ENCODE measurements around the gene ACP5.
"Not testable (repeated sequence)": the region's sequence is repeated elsewhere in the genome, so short reads cannot be mapped to it uniquely, and the experiment has no call there.

The ACP5 gene

GRCh38 chr19:11580116-11580515 lies 2.7 kb upstream of the ACP5 start:
- Histone ChIP-seq H3K4me1 (ENCODE audit: control insufficient read depth, insufficient read depth, low read length, poor library complexity, severe bottlenecking) (peaks cover 20% of the 10 kb centered on the region), H3K9me3 (ENCODE audit: control insufficient read depth, low read length) (no peaks in the 10 kb centered on the region), H3K27ac (ENCODE audit: insufficient read depth, low read length, poor library complexity, severe bottlenecking) (no peak overlapping the region), H3K27me3 (replicated peaks; ENCODE audit: control insufficient read depth, insufficient read depth, low read length, poor library complexity, severe bottlenecking) (no peaks in the 10 kb centered on the region), H3K4me3 (ENCODE audit: insufficient read depth, low read depth, low read length, poor library complexity, severe bottlenecking) (no peak overlapping the region), H3K36me3 (ENCODE audit: control insufficient read depth, insufficient read depth, low read length) (no peaks in the 10 kb centered on the region)
- DNase-seq: no peak

- H3K4me1 ChIP-seq (ENCODE audit: control insufficient read depth, insufficient read depth, low read length, poor library complexity, severe bottlenecking): peaks cover 20% of the 10 kb centered on the region
- H3K9me3 ChIP-seq (ENCODE audit: control insufficient read depth, low read length): no peaks in the 10 kb centered on the region
- H3K36me3 ChIP-seq (ENCODE audit: control insufficient read depth, insufficient read depth, low read length): no peaks in the 10 kb centered on the region
- peak overlapping the region; percentile 11 for H3K27ac ChIP-seq (ENCODE audit: insufficient read depth, low read length, poor library complexity, severe bottlenecking)
- DNase-seq: peak in 1 of 3 donors; percentile 18
- peak overlapping the region; percentile 68 for H3K4me3 ChIP-seq (ENCODE audit: insufficient read depth, low read depth, low read length, poor library complexity, severe bottlenecking)
- H3K27me3 ChIP-seq (replicated peaks; ENCODE audit: control insufficient read depth, insufficient read depth, low read length, poor library complexity, severe bottlenecking): no peaks in the 10 kb centered on the region
Observed at GRCh38 chr19:11578258-11579142, 1.1 kb upstream of the ACP5 start.

GRCh38 chr19:11576227-11576626 lies 1.2 kb downstream of the ACP5 start:
- H3K27ac ChIP-seq (ENCODE audit: insufficient read depth, low read length, poor library complexity, severe bottlenecking): no peak overlapping the region
- DNase-seq: no peak

GRCh38 chr19:11574689-11575088 lies 2.8 kb downstream of the ACP5 start:
- H3K36me3 ChIP-seq (ENCODE audit: control insufficient read depth, insufficient read depth, low read length): no peaks in the 10 kb centered on the region
- H3K4me1 ChIP-seq (ENCODE audit: control insufficient read depth, insufficient read depth, low read length, poor library complexity, severe bottlenecking): peaks cover 10% of the 10 kb centered on the region
- H3K9me3 ChIP-seq (ENCODE audit: control insufficient read depth, low read length): no peaks in the 10 kb centered on the region
- no peak overlapping the region for H3K27ac ChIP-seq (ENCODE audit: insufficient read depth, low read length, poor library complexity, severe bottlenecking)
- H3K27me3 ChIP-seq (replicated peaks; ENCODE audit: control insufficient read depth, insufficient read depth, low read length, poor library complexity, severe bottlenecking): no peaks in the 10 kb centered on the region
- no peak for DNase-seq
- no peak overlapping the region for H3K4me3 ChIP-seq (ENCODE audit: insufficient read depth, low read depth, low read length, poor library complexity, severe bottlenecking)

More at GRCh38 chr19:11576227-11576626, 1.2 kb downstream of the ACP5 start:
- peaks cover 16% of the 10 kb centered on the region for H3K4me1 ChIP-seq (ENCODE audit: control insufficient read depth, insufficient read depth, low read length, poor library complexity, severe bottlenecking)
- H3K4me3 ChIP-seq (ENCODE audit: insufficient read depth, low read depth, low read length, poor library complexity, severe bottlenecking): no peak overlapping the region
- no peaks in the 10 kb centered on the region for H3K9me3 ChIP-seq (ENCODE audit: control insufficient read depth, low read length)
- no peaks in the 10 kb centered on the region for H3K27me3 ChIP-seq (replicated peaks; ENCODE audit: control insufficient read depth, insufficient read depth, low read length, poor library complexity, severe bottlenecking)
- H3K36me3 ChIP-seq (ENCODE audit: control insufficient read depth, insufficient read depth, low read length): no peaks in the 10 kb centered on the region

- H3K4me1 ChIP-seq (ENCODE audit: control insufficient read depth, insufficient read depth, low read length, poor library complexity, severe bottlenecking): peaks cover 10% of the 10 kb centered on the region
- not testable (repeated sequence) for H3K36me3 ChIP-seq (ENCODE audit: control insufficient read depth, insufficient read depth, low read length); H3K4me3 ChIP-seq (ENCODE audit: insufficient read depth, low read depth, low read length, poor library complexity, severe bottlenecking); H3K9me3 ChIP-seq (ENCODE audit: control insufficient read depth, low read length); H3K27ac ChIP-seq (ENCODE audit: insufficient read depth, low read length, poor library complexity, severe bottlenecking); H3K27me3 ChIP-seq (replicated peaks; ENCODE audit: control insufficient read depth, insufficient read depth, low read length, poor library complexity, severe bottlenecking); DNase-seq
Observed at GRCh38 chr19:11573763-11574162, 3.7 kb downstream of the ACP5 start.

- H3K9me3 ChIP-seq (ENCODE audit: control insufficient read depth, low read length); H3K27ac ChIP-seq (ENCODE audit: insufficient read depth, low read length, poor library complexity, severe bottlenecking); H3K4me1 ChIP-seq (ENCODE audit: control insufficient read depth, insufficient read depth, low read length, poor library complexity, severe bottlenecking); H3K36me3 ChIP-seq (ENCODE audit: control insufficient read depth, insufficient read depth, low read length); H3K4me3 ChIP-seq (ENCODE audit: insufficient read depth, low read depth, low read length, poor library complexity, severe bottlenecking); H3K27me3 ChIP-seq (replicated peaks; ENCODE audit: control insufficient read depth, insufficient read depth, low read length, poor library complexity, severe bottlenecking); DNase-seq: not testable (repeated sequence)
Observed at GRCh38 chr19:11573354-11573753, 4.1 kb downstream of the ACP5 start.

GRCh38 chr19:11570039-11570462 lies 7.4 kb downstream of the ACP5 start:
- H3K4me3 ChIP-seq (ENCODE audit: insufficient read depth, low read depth, low read length, poor library complexity, severe bottlenecking): no peak overlapping the region
- no peaks in the 10 kb centered on the region for H3K27me3 ChIP-seq (replicated peaks; ENCODE audit: control insufficient read depth, insufficient read depth, low read length, poor library complexity, severe bottlenecking)
- no peak overlapping the region for H3K27ac ChIP-seq (ENCODE audit: insufficient read depth, low read length, poor library complexity, severe bottlenecking)

GRCh38 chr19:11566164-11566563 lies 11.3 kb downstream of the ACP5 start:
- no peaks in the 10 kb centered on the region for H3K4me1 ChIP-seq (ENCODE audit: control insufficient read depth, insufficient read depth, low read length, poor library complexity, severe bottlenecking)
- no peaks in the 10 kb centered on the region for H3K36me3 ChIP-seq (ENCODE audit: control insufficient read depth, insufficient read depth, low read length)
- DNase-seq: no peak
- H3K9me3 ChIP-seq (ENCODE audit: control insufficient read depth, low read length): no peaks in the 10 kb centered on the region
- H3K27ac ChIP-seq (ENCODE audit: insufficient read depth, low read length, poor library complexity, severe bottlenecking): no peak overlapping the region
- H3K27me3 ChIP-seq (replicated peaks; ENCODE audit: control insufficient read depth, insufficient read depth, low read length, poor library complexity, severe bottlenecking): no peaks in the 10 kb centered on the region
- no peak overlapping the region for H3K4me3 ChIP-seq (ENCODE audit: insufficient read depth, low read depth, low read length, poor library complexity, severe bottlenecking)

More at GRCh38 chr19:11570039-11570462, 7.4 kb downstream of the ACP5 start:
- no peak for DNase-seq
- Histone ChIP-seq H3K36me3 (ENCODE audit: control insufficient read depth, insufficient read depth, low read length) (no peaks in the 10 kb centered on the region), H3K4me1 (ENCODE audit: control insufficient read depth, insufficient read depth, low read length, poor library complexity, severe bottlenecking) (no peaks in the 10 kb centered on the region), H3K9me3 (ENCODE audit: control insufficient read depth, low read length) (no peaks in the 10 kb centered on the region)

GRCh38 chr19:11565649-11565980 lies 11.8 kb downstream of the ACP5 start:
- H3K4me3 ChIP-seq (ENCODE audit: insufficient read depth, low read depth, low read length, poor library complexity, severe bottlenecking); H3K4me1 ChIP-seq (ENCODE audit: control insufficient read depth, insufficient read depth, low read length, poor library complexity, severe bottlenecking); H3K36me3 ChIP-seq (ENCODE audit: control insufficient read depth, insufficient read depth, low read length); H3K27ac ChIP-seq (ENCODE audit: insufficient read depth, low read length, poor library complexity, severe bottlenecking); H3K27me3 ChIP-seq (replicated peaks; ENCODE audit: control insufficient read depth, insufficient read depth, low read length, poor library complexity, severe bottlenecking); H3K9me3 ChIP-seq (ENCODE audit: control insufficient read depth, low read length); DNase-seq: not testable (repeated sequence)

GRCh38 chr19:11564082-11564807 lies 13.2 kb downstream of the ACP5 start:
- H3K4me3 ChIP-seq (ENCODE audit: insufficient read depth, low read depth, low read length, poor library complexity, severe bottlenecking); H3K4me1 ChIP-seq (ENCODE audit: control insufficient read depth, insufficient read depth, low read length, poor library complexity, severe bottlenecking); H3K9me3 ChIP-seq (ENCODE audit: control insufficient read depth, low read length); H3K27ac ChIP-seq (ENCODE audit: insufficient read depth, low read length, poor library complexity, severe bottlenecking); H3K36me3 ChIP-seq (ENCODE audit: control insufficient read depth, insufficient read depth, low read length); DNase-seq; H3K27me3 ChIP-seq (replicated peaks; ENCODE audit: control insufficient read depth, insufficient read depth, low read length, poor library complexity, severe bottlenecking): not testable (repeated sequence)
